ENCODE data around the gene INAFM2. TPM values are rescaled to one million over a fixed set of nuclear protein-coding genes. Genes with fewer than 3 reads are reported as not detected.

The INAFM2 gene
- total RNA-seq, result 6.1 and 6.7 TPM in 2 replicates

GRCh38 chr15:40323239-40323952 lies at the start of gene INAFM2:
Gene INAFM2 (plus strand): TSS chr15:40323692. CDS start chr15:40324056, 364 bp downstream.

GRCh38 chr15:40282869-40283614 lies 40.5 kb upstream of the INAFM2 start, which contains the start of gene ANKRD63:
Gene ANKRD63 (minus strand): TSS chr15:40283064. CDS start chr15:40282586, 478 bp downstream.

DNA sequence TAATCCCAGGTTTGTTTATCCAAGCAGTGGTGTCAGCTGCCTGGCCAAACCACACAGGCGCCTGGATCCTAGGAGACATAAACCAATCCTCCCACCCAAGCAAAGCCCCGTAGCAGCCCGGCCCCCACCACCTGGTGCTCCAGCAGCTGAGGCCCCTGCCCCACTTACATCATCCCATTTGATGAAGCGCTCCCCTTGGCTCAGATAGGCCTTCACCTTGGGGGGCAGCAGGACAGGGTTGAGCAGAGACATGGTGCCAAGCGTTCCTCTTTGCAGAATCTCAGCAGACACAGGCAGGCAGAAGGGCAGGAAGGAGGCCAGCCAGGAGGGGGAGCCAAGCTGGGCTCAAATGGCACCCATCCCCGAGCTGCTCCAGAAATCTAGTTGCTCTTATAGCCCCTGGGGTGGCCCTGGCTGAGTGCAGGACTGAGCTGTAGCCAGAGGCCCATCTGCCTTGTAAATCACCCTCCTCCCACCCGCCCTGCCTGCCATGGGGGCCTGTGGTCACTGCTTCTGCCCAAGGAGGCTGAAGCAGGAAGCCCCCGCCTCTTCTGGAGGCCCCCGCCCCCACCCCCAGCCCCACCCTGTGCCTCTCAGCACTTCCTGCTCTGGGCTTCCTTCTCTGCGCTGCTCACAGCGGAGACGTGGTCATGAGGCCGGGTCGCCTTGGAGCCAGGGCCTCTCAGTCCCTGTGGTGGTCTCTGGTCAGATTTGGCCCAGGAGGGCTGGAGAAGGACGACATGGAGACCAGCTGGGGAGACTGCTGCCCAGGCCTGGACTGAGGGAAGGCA lies 15.9 kb upstream of the INAFM2 start, which contains the start of gene PLCB2:
TSS of gene PLCB2 (minus strand) at position 515 of the 791 bp plus-strand sequence. CDS start at position 252, 263 bp downstream.

DNA sequence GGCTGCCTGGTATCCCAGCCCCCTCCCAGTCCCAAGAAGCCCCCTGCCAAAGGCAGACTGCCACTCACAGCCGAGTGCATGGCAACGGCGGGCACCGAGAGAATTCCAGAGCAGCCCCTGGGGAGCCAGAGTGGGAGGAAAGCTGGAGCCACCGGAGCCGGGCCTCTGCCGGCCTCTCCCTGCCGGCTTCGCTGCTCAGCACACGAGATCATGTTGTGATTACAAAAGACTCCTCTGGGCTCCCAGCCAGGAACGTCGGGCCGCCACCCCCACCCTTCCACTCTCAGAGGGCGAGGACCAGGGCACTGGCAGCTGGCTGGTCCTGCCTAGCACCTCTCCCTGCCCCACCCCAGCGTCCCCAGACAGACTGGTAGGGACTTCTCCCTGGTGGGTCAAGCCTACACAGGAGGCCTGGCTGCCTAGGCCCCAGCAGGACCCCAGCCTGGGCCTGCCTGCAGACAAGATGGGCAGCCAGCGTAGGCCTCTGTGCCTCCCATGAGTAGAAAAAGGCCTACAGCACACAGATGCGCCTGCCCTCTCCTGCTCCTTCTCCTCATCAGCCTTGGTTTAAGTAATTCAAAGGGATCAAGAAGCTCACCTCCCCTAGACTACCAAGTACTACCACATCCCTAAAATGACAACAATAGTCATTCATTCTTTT lies 17.4 kb downstream of the INAFM2 start, which contains the start of gene CCDC9B:
TSS of gene CCDC9B (minus strand) at position 200 of the 661 bp plus-strand sequence. CDS start at position 80, 120 bp downstream.

DNA sequence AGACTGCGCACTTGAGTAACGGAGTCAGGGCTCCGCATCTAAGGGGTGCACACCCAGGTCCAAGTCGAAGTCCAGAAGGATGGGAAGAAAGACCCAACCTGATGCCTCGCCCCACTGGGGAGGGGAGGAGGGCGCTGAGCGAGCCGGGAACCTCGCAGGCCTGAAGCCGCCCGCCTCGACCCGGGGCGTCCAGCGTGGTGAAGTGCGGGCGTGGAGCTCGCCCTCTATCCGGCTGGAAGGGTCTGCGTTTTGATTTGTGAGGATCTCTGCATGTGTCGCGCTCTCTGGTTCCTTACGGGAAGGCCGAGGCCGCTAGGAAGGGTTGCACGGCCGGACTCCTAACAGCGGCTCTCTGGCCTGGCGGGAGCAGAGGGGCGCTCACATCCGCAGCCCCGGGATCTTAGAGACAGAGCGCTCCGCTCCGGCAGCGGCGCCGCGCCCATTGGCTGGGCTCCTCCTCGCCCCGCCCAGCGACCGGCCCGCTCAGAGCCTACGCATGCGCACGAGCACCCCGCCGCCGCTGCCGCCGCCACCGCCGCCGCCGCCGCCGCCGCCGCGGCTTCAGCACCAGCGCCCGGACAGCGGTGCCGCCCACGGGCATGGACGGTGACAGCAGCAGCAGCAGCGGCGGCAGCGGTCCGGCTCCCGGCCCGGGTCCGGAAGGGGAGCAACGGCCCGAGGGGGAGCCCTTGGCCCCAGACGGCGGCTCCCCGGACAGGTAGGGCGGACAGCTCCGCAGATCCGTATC lies 34.4 kb downstream of the INAFM2 start, which contains the start of gene DISP2:
TSS of gene DISP2 (plus strand) at position 497 of the 748 bp plus-strand sequence. CDS start at position 600, 103 bp downstream.

Other genes starting within 250 kb of the INAFM2 start
- gene BMF, start 214.8 kb upstream of the INAFM2 start, total RNA-seq, result 3.2 and 3.5 TPM in 2 replicates
- 10.7 and 16.3 TPM in 2 replicates for gene BUB1B, start 162.6 kb upstream of the INAFM2 start, total RNA-seq
- not detected in 2 replicates for gene PAK6, start 84.6 kb upstream of the INAFM2 start, total RNA-seq
- not detected in 2 replicates for gene ANKRD63, start 40.6 kb upstream of the INAFM2 start, total RNA-seq
- gene PLCB2, start 15.8 kb upstream of the INAFM2 start, total RNA-seq, result not detected in 2 replicates
- gene CCDC9B, start 17.2 kb downstream of the INAFM2 start, total RNA-seq, result 8.5 and 12.5 TPM in 2 replicates
- not detected in 2 replicates for gene PHGR1, start 27.3 kb downstream of the INAFM2 start, total RNA-seq
- 0.11 and 0.13 TPM in 2 replicates for gene DISP2, start 34.5 kb downstream of the INAFM2 start, total RNA-seq
- gene KNSTRN, start 59.0 kb downstream of the INAFM2 start, total RNA-seq, result 32.6 and 32.7 TPM in 2 replicates
- gene IVD, start 82.1 kb downstream of the INAFM2 start, total RNA-seq, result 33.5 and 35.7 TPM in 2 replicates
- 5.7 and 8.1 TPM in 2 replicates for gene BAHD1, start 117.3 kb downstream of the INAFM2 start, total RNA-seq
- gene CHST14, start 147.3 kb downstream of the INAFM2 start, total RNA-seq, result 13.3 and 15.8 TPM in 2 replicates
- gene CCDC32, start 241.3 kb downstream of the INAFM2 start, total RNA-seq, result 27.7 and 28.1 TPM in 2 replicates
- 8.2 and 8.6 TPM in 2 replicates for gene RPUSD2, start 245.6 kb downstream of the INAFM2 start, total RNA-seq

All from articular chondrocyte of knee joint (primary cell).